ENCODE data around the gene CACNA2D3.

CACNA2D3 gene

GRCh38 chr3:55013145-55013925 lies 891.0 kb downstream of the CACNA2D3 start:
- DNase-seq, result no peak

DNA sequence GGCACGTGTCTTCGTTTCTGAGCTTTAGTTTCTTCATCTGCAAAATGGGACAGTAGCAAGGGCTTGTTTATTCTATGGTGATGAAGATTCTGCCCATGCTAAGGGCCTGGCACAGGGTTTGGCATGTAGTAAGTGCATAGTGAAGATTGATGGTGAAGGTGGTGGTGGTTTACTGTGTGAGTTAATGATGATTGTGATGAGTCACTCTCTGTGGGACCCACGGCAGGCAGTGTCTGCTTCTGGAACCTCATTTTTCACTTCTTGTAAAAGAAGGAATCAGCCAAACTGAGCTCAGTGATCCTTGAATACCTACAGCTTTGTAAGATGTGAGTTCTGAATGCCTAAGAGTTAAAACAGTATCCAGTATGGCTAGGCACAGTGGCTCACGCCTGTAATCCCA lies 891.7 kb downstream of the CACNA2D3 start:
- no peak for DNase-seq

DNA sequence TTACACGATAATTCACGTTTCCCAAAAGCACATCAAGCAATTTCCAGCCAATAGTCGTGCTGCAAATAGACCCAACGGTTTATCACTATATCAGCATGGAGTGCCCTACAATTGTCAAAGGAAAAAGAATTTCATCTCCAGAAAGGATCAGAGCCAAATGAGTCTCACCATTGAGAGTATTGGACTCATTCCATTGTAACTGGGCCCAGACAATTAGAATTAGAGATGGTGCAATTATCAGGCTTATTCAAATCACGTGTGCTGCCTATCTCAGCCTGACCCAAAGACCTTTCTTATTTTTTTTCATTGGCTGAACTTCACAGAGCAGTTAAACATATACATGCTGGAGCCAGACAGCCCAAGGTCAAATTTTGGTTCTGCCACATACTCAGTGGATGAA lies 892.6 kb downstream of the CACNA2D3 start:
- DNase-seq, result no peak

DNA sequence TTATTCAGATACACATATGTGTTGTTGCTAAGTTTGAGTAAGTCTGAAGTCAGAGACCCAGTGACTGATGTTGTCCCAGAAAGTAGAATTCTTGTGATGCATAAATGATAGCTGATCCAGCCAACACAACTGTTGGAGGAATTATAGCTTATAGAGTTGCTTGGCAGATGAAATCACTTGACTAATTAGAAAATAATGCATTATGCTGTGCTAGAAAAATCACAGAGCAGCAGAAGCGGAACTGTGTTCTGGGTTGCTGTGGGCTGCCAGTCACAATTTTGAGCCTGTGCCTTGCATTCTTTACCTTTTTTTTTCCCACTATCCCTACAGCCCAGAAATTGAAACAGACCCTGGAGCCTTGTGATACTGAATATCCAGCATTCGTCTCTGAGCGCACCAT lies 895.5 kb downstream of the CACNA2D3 start:
- no peak for DNase-seq

GRCh38 chr3:55030938-55031337 lies 908.6 kb downstream of the CACNA2D3 start:
- DNase-seq, result no peak

- DNase-seq, result no peak
These were observed 914.7 kb downstream of the CACNA2D3 start for GRCh38 chr3:55036883-55037577.

DNA sequence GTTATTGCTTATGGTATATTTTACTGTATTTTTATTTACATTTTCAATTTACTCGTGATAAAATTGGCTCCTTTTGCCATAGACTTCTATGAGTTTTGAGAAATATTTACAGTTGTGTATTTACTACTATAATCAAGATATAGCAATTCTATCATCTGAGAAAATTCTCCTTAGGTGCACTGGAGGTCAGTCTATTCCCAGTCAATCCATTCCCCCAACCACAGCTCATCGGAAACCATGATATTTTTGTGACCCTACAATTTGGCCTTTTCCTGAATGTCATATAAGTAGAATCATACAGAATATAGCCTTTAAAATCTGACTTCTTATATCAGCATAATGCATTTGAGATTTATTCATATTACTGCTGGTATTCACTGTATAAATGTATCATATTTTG lies 920.2 kb downstream of the CACNA2D3 start:
- no peak for DNase-seq

GRCh38 chr3:55044486-55044885 lies 922.1 kb downstream of the CACNA2D3 start:
- no peak for DNase-seq

DNA sequence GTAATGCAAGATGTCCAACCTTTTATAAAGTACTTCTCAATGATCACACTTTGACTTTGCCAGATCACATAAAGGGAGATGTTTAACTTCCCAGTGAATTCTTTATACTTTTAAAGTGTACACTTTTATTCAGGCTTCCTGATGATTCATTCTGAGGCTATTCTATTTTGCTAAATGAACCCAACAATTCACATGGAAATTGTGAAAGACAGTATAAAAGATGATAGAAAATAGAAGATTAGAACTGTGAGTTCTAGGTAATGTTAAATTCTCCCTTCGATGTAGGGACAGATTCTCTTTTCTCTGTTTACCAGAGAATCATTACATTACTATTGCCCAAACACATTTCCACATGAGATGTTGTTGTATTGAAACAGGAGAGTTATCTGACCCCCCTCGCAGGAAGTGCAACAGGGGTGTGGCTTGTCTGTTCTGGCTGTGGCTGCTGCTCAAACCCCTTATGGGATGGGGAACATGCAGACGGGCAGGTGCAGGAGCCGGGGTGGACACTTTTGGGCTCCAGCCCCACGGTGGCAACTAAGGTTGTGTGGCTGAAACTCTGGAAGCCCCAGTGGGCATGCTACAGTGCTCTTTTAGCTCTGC lies 936.8 kb downstream of the CACNA2D3 start:
- no peak for DNase-seq

DNA sequence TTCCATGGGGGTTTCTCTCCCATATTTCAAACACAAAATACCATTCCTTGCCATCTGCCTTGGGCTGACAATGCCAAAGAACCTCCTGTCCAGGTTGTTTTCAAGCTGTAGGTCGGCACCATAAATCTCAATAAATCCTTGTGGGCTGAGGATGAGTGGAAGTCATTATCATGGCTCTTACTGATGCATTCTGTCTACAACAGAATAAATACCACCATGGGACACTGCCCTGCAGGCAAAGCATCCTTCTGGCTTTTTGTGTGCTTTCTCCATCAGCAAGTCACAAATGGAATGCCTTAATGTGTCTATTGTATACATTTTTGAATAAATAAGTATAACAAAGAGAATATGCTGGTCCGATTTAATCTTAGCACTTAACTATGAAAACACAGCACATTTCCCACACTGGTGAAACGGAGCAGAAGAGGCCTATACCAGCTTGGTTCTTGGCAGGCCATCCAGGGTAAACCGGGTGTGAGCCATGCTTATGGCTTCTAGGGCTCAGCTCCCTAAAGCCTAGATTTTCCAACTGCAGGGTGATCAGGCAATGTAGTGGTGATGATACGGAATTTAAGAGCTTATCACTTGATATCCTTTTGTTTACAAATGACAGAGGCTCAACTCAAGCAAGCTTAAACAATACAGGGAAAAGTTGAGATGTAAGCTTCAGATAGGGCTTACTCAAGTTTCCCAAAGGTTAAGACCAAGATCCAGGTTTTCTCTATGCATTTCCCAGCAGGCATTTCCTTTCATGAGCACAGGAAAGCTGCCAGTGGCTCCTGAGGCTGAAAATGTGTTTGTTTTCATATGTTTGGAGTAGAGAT lies 938.8 kb downstream of the CACNA2D3 start:
- DNase-seq, result no peak

GRCh38 chr3:55061720-55062034 lies 939.3 kb downstream of the CACNA2D3 start:
- no peak for DNase-seq

GRCh38 chr3:55064164-55064563 lies 941.8 kb downstream of the CACNA2D3 start:
- DNase-seq, result no peak

DNA sequence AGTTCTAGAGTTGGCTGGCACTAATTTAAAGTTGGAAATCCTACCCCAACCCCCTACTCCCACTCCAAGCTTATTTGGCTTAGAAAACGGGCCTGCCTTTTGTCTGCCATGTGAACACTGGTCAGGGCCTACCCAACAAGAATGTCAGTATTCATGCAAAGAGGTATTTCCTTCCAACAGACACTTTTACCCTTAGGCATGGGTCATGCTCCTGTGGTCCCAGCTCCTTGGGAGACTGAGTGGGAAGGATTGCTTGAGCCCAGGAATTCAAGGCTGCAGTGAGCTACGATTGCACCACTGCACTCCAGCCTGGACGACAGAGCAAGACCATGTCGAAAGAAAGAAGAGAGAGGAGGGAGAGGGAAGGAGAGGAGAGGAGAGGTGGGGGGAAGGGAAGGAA lies 943.0 kb downstream of the CACNA2D3 start:
- no peak for DNase-seq

DNA sequence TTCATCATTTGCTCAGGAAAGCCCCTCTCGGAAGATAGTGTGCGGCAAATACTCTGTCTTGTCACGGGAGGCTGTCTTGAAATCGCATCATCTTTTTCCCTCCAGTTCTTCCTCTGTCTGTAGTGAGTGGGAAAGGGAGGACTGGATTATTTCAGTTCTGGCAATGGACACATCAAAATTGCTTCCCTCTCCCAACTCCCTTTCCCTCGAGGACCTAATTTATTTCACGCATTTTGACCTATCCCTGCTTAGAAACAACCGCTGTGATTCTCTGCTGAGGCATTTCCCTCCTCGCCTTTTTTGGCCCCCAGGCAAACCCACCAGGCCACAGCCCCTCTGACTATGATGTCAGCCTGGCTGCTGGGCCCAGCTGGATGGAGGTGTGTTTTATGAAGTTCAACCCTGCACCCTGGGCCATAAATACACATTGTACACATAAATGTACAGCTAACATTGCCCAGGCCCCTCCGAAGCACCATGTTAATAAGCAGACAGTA lies 944.2 kb downstream of the CACNA2D3 start:
- peak; percentile 20 for DNase-seq

DNA sequence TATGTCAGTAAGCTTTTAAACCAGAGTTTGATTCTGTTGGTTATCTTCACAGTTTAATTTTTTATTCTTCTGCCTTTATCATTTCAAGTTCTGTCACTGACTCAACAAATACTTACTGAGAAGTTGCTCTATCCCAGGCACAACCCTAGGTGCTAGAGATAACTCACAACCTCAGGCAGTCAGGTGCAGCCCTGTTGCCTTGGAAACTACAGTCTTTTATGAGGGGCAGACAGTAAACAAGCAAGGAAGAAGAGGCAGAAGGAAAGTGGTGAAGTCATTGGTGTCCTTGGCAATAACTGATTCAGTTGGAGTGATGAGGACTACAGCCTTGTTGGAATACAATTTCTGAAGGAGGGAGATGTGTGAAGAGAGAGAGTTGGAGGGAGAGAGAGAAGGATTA lies 947.6 kb downstream of the CACNA2D3 start:
- DNase-seq, result no peak

GRCh38 chr3:55074796-55075195 lies 952.4 kb downstream of the CACNA2D3 start:
- no peak for DNase-seq

DNA sequence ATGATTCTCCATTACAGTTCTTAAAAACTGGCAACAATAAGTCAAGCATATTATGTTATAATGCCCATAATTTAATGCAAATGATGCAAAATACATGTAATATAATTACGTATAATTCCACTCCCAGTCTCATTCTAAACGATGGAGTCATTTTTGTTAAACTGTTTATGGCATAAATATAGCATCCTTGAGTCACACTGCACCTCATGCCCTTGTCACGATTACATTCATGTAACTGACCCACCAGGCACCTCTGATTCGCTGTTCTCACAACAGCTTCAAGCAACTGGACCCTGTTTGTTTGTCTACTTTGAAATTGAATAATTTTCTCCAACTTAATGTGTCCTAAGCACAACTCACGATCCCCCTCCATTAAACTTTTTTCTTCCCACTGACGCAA lies 953.5 kb downstream of the CACNA2D3 start:
- DNase-seq, result no peak

- no peak for DNase-seq
These were observed 955.4 kb downstream of the CACNA2D3 start for GRCh38 chr3:55077726-55078125.

GRCh38 chr3:55078876-55079275 lies 956.5 kb downstream of the CACNA2D3 start:
- no peak for DNase-seq

GRCh38 chr3:55085231-55085630 lies 962.9 kb downstream of the CACNA2D3 start:
- DNase-seq, result no peak

DNA sequence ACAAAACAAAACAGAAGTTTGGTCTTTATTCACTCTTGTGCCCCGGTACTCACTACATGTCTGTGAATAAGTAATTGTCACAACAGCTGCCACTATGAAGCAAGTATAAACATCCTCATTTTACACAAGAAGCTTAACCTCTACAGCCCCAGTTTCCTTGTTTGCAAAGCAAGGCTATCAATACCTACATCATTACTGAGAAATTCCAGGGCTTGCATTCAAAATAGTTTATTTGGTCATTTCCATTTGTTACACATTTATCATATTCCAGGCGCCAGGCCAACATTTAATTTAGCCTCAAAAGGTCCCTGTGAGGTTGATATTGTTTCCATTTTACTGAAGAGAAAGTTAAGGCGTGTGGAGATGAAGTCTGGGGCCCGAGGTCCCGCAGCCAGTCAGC lies 966.9 kb downstream of the CACNA2D3 start:
- no peak for DNase-seq

- no peak for DNase-seq
These were observed 967.9 kb downstream of the CACNA2D3 start for GRCh38 chr3:55090291-55090690.

GRCh38 chr3:55090746-55091145 lies 968.4 kb downstream of the CACNA2D3 start:
- no peak for DNase-seq

Measured in right kidney (tissue), 1 donor.